RKO (cell line): ENCODE data around the gene NSL1.
"Not testable (repeated sequence)": the region's sequence is repeated elsewhere in the genome, so short reads cannot be mapped to it uniquely, and the experiment has no call there.

Experiments used
- DNase-seq: peaks from one replicate; pipeline ENCODE4 v3.0.0-alpha.2; 2016; ENCODE audit warnings: low spot score

The NSL1 gene

DNA sequence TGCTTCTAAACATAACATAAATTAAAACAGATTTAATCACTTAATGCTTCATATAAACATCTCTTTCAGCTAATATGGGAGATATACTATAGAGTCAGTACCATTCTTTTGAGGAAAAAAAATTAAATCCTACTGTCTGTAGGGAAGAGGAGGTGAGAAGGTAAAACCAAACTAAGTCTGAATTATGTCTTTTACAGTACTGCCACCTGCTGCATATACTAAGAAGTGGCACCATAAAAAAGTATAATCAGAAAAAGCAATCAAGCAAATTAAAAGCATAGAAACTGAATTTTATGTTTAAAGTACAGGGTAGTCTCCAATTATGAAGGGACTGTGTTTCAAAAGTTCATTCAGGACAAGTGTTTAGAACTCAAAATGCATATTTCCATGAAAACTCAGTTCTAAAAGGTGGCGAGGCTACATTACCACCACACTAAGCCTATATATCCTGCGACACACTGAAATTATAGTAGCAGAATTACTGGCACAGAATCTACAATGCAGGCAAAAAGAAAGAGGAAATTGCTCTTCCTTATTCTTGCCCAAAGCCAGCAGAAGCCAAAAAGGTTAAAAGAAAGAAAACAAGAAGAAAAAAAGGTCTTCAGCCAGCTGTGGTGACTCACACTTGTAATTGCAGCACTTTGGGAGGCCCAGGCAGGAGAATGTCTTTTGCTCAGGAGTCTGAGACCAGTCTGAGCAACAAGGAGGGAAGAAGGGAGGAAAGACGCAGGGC lies 9.0 kb downstream of the NSL1 start:
- DNase-seq: peak; percentile 68

DNA sequence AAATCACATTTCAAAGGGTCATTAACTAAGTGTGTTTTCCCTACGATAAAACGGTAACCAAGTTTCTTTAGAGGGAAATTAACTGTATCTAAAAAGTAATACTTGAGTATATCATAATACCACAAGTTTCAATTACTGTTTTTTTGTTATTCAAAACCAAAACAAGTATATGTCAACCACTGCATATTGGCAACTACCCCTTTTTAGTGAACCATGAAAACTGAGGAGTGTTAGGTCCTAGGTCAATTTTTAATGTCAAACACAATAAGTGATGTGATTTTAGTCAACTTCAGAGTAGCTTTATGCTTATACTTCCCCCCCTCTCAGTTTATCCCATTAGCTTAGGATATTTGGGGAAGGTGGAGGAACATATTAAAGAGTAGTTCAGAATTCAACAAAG lies 10.4 kb downstream of the NSL1 start:
- DNase-seq: no peak

DNA sequence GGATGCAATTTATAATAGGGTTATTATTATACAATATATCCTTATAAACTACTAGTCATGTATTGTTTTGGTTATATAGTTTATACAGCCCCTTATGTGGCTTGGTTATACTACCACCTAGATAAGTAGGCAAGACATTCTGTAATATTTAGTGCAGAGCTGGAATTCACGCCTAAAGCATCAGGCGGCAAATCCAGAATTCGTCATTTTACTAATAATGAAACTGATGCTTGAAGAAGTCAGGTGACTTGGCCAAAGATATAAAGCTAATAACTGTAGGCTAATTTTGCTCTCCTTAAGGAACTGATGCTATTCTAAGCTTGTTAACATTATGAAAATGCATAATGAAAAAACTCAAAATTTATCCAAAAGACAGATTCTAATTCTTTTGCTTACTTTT lies 10.8 kb downstream of the NSL1 start:
- no peak for DNase-seq

DNA sequence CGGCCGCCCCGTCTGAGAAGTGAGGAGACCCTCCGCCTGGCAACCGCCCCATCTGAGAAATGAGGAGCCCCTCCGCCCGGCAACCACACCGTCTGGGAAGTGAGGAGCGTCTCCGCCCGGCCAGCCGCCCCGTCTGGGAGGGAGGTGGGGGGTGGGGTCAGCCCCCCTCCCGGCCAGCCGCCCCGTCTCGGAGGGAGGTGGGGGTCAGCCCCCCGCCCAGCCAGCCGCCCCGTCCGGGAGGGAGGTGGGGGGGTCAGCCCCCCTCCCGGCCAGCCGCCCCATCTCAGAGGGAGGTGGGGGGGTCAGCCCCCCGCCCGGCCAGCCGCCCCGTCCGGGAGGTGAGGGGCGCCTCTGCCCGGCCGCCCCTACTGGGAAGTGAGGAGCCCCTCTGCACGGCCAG lies 12.5 kb downstream of the NSL1 start:
- not testable (repeated sequence) for DNase-seq

DNA sequence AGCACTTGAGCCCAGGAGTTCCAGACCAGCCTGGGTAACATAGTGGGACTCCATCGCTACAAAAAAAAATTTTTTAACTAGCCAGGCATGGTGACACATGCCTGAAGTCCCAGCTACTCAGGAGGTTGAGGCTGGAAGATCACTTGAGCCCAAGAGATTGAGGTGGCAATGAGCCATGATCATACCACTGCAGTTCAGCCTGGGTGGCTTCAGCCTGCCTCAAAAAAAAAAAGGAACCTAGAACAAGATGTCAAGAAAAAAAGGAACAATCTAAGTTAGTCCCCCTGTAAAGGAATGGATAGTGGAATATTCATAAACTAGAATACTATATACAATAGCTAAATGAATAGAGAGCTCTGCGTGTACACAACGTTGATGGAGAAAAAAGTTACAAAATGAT lies 14.4 kb downstream of the NSL1 start:
- DNase-seq: no peak

DNA sequence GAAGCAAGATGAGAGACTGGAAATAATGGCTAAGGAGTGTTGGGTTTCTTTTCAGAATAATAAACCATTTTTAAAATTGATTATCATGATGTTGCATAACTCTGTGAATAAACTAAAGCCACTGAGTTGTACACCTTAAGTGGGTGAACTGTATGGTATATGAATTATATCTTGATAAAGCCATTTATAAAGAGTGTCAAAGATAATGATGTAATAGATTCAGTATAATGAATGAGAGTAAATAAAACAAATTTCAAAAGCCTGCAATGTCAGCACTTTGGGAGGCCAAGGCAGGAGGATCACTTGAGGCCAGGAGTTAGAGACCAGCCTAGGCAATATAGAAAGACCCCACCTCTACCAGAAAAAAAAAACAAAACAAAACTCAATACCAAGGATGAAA lies 16.3 kb downstream of the NSL1 start:
- DNase-seq: no peak

DNA sequence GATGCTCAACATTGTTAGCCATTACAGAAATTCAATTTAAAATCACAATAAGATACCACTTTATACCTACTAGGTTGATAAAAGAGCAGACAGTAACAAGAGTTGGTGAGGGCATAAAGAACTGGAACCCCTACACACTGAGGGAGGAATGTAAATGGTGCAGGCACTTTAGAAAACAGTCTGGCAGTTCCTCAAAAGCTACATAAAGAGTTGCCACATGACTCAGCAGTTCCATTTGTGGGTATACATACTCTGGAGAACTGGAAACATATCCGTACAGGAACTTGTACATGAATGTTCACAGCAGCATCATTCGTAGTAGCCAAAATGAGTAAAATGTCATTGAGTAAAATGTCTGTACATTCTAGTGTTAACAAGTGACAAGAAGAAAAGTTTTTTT lies 17.0 kb downstream of the NSL1 start:
- DNase-seq: peak; percentile 24

DNA sequence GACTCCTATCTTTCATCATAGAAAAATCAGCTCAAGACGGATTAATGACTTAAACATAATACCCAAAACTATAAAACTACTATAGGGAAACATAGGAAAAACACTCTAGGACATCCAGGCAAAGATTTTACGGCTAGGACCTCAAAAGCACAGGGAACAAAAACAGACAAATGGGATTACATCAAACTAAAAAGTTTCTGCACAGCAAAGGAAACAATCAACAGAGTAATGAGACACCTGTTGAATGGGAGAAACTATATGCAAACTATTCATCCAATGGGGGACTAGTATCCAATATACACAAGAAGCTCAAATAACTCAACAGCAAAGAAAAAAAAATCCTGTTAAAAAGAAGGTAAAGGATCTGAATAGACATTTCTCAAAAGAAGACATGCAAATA lies 18.6 kb downstream of the NSL1 start:
- DNase-seq: no peak

DNA sequence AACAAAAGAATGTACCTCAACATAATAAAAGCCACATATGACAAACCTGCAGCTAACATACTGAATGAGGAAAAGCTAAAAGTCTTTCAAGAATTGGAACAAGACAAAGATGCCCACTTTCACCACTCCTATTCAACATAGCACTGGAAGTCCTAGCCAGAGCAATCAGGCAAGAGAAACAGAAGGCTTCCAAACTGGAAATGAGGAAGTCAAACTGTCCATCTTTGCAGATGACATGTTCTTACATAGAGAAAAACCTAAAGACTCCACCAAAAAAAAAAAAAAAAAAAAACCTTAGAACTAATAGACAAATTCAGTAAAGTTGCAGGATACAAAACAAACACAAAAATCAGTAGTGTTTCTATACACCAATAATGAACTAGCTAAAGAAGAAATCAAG lies 20.2 kb downstream of the NSL1 start:
- DNase-seq: no peak

DNA sequence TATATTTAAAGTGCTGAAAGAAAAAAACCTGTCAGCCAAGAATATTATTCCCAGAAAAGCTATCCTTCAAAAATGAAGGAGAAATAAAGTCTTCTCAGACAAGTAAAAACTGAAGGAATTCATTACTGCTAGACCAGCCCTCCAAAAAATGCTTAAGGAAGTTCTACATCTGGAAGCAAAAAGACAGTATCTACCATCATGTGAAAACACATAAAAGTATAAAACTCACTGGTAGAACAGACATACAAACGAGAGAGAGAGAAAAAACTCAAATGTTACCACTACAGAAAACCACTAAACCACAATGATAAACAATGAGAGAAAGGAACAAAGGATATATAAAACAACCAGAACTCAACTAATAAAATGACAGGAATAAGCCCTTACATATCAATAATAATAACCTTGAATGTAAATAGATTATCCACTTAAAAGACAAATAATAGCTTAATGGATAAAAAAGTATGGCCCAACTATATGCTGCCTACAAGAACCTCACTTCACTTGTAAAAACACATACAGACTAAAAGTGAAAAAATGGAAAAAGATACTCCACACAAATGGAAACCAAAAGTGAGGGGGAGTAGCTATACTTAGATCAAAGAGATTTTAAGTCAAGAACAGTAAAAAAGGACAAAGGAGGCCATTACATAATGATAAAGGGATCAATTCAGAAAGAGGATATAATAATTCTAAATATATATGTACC lies 22.0 kb downstream of the NSL1 start:
- DNase-seq: no peak

DNA sequence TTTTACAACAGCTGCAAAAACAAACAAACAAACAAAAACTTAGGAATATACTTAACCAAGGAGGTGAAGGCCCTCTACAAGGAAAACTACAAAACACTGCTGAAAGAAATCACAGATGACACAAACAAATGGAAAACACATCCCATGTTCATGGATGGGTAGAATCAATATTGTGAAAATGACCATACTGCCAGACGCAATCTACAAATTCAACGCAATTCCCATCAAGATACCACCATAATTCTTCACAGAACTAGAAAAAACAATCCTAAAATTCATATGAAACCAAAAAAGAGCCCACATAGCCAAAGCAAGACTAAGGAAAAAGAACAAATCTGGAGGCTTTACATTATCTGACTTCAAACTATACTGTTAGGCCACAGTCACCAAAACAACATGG lies 24.8 kb downstream of the NSL1 start:
- DNase-seq: not testable (repeated sequence)

DNA sequence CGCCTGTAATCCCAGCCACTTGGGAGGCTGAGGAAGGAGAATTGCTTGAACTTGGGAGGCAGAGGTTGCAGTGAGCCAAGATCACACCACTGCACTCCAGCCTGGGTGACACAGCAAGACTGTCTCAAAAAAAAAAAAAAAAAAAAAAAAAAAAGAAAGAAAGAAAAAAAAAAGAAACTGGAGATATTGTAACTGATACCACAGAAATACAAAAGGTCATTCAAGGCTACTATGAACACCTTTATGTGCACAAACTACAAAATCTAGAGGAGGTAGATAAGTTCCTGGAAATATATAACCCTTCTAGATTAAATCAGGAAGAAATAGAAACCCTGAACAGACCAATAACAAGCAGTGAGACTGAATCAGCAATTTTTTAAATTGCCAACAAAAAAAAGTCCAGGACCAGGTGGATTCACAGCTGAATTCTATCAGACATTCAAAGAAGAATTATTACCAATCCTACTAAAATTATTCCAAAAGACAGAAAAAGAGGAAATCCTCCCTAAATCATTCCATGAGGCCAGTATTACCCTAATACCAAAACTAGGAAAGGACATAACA lies 26.8 kb downstream of the NSL1 start:
- not testable (repeated sequence) for DNase-seq

DNA sequence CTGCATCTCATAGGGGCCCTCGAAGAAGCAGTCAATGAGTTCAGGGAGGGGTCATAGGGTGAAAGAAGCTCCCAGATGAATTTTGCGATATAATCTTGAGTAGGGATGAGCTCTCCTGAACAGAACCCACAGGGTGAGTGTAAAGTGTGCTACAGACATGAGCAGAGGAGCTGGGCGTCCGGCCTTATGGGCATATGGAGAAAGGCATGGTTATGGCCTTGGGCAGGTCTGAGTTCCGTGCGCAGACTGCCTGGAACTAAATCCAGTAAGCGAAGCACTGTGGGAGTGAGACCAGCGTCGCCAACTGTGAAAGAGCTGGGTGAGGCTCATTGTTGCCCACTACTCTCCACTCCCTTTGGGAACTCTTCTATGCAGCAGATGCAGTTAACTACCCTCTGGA lies 28.7 kb downstream of the NSL1 start:
- DNase-seq: no peak

DNA sequence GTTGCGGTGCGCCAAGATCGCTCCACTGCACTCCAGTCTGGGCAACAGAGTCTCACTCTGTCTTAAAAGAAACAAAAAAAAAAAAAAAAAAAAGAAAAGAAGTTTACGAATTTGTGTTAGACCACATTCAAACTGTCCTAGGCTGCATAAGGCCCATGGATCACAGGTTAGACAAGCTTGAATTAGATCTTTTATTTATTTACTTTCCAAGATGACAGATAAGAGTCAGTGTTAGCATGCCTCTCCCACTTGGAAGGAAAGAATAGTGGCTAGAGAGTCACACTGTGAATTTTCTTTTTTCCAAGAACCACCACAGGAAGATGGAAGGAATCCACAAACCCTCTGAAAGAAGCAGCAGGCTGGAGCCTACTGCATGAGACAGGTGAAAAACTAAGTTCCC lies 29.3 kb downstream of the NSL1 start:
- DNase-seq: no peak

DNA sequence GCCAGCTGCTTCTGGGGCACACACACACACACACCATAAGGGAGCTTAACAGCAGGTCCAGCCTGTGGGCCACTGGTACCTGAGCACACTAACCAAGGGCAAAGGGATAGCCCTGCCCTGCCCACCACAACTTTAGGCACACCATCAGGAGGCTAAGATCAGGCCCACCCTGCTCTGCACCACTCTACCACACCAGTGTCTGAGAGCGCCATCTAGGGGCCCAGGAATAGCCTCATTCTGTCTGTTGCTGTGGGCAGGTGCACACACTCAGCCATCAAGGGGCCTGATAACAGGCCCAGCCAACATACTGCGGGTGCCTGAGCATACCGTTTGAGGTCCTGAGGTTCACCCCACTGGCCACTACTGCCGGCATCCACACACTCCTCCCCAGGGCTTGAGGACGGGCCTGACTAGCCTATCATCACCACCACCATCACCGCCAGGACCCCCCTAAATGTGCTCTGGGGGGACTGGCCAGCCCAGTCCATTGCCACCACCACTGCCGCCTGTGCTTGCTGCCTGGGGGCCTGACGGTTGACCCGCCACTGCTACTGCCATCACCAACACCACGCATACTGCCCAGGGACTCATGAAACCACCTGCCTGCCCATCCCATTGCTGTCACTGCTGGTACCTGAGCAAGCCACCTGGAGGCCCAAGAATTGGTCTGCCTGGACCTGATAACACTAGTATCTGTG lies 31.3 kb downstream of the NSL1 start:
- no peak for DNase-seq

DNA sequence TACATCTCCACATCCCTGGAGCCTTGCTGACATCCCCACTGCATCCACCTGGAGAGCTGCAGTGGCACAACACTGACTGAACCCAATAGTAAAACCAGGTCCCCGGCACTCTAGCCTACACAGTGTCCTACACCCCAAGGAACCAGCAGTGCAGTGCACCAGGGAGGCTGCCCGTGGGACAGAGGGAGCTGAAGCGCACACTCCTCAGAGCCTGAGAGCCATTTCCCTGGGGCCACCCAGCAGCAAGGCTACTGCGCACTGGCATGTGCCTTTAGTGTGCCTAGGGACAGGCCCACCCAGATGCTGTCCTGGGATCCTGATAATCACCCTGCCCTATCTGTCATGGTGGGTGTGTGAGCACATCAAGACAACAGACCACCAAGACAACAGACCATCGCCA lies 31.9 kb downstream of the NSL1 start:
- DNase-seq: no peak

DNA sequence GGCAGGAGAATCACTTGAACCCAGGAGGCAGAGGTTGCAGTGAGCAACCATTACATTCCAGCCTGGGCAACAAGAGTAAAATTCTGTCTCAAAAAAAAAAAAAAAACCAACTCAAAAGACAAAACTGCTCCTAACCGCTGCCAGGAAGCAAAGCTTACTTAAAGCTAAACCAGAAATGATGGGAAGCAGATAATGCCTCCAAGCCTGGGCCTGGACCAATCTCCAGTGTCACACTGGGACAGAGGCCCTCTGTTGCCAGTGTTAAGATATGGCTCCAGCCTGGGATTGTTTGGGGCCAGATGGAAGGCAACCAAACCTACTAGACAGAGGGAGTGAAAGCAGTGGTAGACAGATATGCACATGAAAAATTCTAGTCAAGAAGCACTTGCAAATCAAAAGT lies 36.9 kb downstream of the NSL1 start:
- DNase-seq: no peak

DNA sequence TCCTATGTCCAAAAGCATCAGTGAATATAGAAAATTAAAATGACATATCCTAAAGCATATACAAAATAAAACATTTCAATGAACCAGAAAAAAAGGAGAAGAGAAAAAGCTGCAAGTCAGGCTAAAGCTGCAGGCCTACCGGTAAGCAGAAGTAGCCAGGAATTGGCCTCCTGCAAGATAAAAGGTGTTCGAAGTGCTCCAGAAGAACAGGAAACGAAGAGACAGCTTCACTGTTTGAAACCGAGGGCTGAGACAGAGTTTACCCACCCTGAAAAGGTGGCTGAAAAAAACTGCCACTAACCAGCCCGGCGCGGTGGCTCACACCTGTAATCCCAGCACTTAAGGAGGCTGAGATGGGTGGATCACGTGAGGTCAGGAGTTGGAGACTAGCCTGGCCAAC lies 37.4 kb downstream of the NSL1 start:
- DNase-seq: no peak

DNA sequence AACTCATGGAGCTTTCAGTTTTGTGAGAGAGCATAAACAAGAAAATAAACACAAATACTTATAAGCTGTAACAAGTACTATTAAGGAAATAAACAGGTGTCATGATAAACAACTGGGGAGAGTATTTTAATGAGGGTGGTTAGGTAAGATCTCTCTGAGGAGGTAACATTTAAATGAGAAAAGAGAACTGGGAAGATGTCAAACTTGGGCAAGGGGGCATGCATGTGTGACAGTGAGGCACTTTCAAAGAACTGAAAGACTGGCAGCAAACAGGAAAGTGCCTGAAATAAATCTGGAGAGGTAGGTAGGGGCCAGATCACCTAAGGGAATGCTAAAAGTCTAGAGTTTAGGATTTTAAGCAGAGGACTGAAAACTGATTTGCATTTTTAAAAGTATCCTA lies 37.8 kb downstream of the NSL1 start:
- no peak for DNase-seq

DNA sequence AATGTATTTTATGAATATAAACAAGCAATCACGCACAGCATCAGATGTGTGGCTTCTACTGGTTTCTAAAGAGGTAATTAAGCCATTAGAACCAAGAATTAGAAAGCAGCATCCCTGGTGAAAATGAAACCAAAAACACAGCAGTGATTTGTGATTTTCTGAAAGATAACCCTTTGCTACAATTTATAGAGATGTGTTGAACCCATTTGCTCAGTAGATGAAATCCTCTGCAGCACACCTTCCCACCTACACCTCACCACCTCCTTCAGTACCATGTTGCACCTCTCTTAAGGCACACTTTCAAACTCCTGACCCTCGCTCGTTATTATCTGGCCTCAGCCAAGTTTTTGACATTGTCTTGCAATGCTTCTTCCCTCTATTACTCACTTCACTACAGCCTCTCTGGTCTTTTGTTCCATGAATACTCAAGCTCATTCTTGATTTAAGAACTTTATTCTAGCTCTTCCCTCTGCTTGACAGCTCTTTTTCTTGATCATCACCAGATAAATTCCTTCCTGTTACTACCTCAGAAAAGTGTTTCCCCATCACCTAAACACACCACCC lies 38.6 kb downstream of the NSL1 start:
- DNase-seq: no peak

DNA sequence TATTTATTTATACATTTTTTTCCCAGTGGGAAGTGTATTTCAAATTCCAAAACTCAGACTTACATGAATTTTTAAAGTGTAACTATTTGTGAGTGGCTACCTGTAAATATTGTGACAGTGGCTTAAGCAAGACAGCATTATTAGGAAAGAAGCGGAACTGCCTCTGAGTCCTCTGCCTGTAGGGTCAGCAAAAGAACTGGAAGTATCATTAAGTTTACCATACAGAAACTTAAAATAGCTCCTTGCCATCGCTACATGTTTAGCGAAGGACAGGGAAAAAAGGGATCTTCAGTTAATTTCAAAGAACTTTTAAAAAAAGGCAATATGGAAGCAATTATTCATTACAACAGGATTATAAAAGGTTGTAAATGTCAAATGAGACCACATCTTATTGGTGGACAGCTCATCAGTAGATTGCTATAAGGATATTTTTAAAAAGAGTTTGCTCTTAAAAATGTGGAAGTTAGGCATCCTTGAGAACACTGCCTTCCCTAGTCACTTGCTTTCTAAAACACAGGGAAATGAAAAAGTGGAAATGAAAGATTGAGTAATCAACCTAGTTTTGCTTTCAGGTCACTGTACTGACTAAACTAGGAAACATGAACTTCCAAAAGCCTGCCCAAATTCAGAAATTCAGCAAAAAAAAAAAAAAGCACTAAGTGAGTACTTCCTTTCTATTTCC lies 39.2 kb downstream of the NSL1 start:
- no peak for DNase-seq
